Neural crest cell (in vitro differentiated cells): ENCODE results near the gene SLC38A6. TPM values are rescaled to one million over a fixed set of nuclear protein-coding genes. Genes with fewer than 3 reads are reported as not detected.

Experiments
- DNase-seq: peaks from one replicate; pipeline ENCODE4 v3.0.0; 2021; ENCODE audit warnings: low read depth, mixed read lengths, low spot score
- H3K27ac Mint-ChIP-seq: one replicate; pipeline ENCODE4 v1.8.0; 2021; ENCODE audit warnings: mild to moderate bottlenecking, mixed read lengths; ENCODE audit not compliant: unreplicated experiment
- H3K27me3 Mint-ChIP-seq: 2 replicates; pipeline ENCODE4 v1.8.0; 2021; ENCODE audit warnings: low read depth, mild to moderate bottlenecking, mixed read lengths
- H3K36me3 Mint-ChIP-seq: 2 replicates; pipeline ENCODE4 v1.8.0; 2021; ENCODE audit warnings: low read depth, mild to moderate bottlenecking, mixed read lengths
- H3K4me1 Mint-ChIP-seq: 2 replicates; pipeline ENCODE4 v1.8.0; 2021; ENCODE audit warnings: mixed read lengths
- H3K4me3 Mint-ChIP-seq: one replicate; pipeline ENCODE4 v1.8.0; 2021; ENCODE audit warnings: mild to moderate bottlenecking, mixed read lengths
- H3K9me3 Mint-ChIP-seq: 2 replicates; pipeline ENCODE4 v1.8.0; 2021; ENCODE audit warnings: mixed read lengths
- total RNA-seq: library from RNA; stranded (reverse); gene quantifications from 2 replicates; pipeline ENCODE4 v1.2.1, GENCODE V29; 2021
- TF ChIP-seq, protein P1 (sequence below): fragments of 200-600 bp; sonication (generic); conservative IDR thresholded peaks from 2 replicates; pipeline ENCODE4 v1.5.0; 2021; ENCODE audit warnings: antibody characterized with exemption, mild to moderate bottlenecking

The SLC38A6 gene
- total RNA-seq, 1 donor from 2014 or later, result 13.2 TPM

DNA sequence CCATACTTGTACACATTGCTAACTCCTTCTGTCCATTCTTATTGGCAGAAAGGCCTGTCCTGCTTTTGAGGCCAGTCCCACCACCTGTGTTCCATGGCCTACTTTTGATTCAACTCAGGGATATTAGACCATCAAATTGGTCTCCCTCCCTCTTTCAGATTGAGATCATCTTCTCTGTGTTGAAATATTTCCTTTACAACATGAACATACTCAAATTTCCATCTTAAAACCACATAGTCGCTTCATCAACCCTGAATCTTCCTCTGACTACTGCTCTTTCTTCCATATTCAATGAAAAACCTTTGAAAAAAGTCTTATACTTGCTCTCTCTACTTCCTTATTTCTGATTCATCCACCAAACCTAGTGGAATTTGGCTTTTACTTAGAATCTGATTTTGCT is 35.1 kb upstream of the SLC38A6 start:
- H3K4me1 Mint-ChIP-seq, result peaks cover 11% of the 10 kb centered on the region
- H3K36me3 Mint-ChIP-seq, result peaks cover 2% of the 10 kb centered on the region
- no peaks in the 10 kb centered on the region for H3K9me3 Mint-ChIP-seq
- H3K4me3 Mint-ChIP-seq, result no peak overlapping the region
- TF ChIP-seq, protein P1, sequence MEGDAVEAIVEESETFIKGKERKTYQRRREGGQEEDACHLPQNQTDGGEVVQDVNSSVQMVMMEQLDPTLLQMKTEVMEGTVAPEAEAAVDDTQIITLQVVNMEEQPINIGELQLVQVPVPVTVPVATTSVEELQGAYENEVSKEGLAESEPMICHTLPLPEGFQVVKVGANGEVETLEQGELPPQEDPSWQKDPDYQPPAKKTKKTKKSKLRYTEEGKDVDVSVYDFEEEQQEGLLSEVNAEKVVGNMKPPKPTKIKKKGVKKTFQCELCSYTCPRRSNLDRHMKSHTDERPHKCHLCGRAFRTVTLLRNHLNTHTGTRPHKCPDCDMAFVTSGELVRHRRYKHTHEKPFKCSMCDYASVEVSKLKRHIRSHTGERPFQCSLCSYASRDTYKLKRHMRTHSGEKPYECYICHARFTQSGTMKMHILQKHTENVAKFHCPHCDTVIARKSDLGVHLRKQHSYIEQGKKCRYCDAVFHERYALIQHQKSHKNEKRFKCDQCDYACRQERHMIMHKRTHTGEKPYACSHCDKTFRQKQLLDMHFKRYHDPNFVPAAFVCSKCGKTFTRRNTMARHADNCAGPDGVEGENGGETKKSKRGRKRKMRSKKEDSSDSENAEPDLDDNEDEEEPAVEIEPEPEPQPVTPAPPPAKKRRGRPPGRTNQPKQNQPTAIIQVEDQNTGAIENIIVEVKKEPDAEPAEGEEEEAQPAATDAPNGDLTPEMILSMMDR, result no peak
- H3K27ac Mint-ChIP-seq, result no peak overlapping the region
- no peak for DNase-seq
- no peaks in the 10 kb centered on the region for H3K27me3 Mint-ChIP-seq

DNA sequence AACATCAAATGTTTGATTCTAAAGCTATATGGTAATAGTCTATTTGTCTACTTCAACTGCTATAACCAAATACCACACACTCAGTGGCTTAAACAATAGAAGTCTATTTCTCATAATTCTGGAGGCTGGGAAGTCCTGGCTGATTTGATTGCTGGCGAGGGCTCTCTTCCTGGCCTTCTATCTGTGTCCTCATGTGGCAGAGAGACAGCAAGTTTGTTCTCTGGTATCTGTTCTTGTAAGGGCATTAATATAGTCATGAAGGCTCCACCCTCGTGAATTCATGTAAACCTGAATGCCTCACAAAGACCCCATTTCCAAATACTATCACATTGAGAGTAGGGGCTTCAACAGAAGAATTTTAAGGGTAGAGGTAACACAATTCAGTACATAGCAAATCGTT is 34.3 kb upstream of the SLC38A6 start:
- no peak overlapping the region for H3K4me3 Mint-ChIP-seq
- H3K4me1 Mint-ChIP-seq, result peaks cover 11% of the 10 kb centered on the region
- peaks cover 2% of the 10 kb centered on the region for H3K36me3 Mint-ChIP-seq
- H3K27me3 Mint-ChIP-seq, result no peaks in the 10 kb centered on the region
- no peaks in the 10 kb centered on the region for H3K9me3 Mint-ChIP-seq
- TF ChIP-seq, protein P1, result no peak
- DNase-seq, result no peak
- H3K27ac Mint-ChIP-seq, result no peak overlapping the region

DNA sequence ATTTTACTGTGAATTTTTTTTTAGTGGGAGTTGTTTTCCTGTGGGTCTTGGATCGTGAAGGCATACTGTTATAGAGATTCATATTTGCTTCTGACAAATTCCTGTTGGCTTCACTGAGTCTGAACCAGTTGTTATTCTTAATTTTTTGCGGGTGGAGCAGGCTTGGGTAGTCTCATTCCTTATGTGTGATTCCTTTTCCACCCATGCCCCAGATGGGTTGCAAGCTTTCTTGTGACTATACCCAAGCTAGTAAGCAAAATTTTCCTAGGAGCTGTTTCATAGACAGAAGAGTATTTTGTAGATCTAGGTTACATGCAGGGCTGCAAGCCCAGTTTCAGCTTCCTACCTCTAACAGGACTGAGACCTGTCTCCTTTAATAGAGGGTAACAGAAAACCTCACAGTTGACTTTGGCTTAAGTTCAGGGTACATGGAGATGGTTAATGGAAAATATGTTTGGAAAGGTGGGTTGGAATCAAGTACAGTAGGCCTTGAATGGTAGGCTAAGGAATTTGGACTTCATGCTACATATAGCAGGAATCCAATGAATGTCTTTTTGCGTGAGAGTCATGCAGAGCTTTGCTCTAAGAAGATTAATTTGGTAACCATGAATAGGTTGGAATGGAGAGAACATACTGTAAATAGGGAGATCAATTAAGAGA is 29.1 kb upstream of the SLC38A6 start:
- TF ChIP-seq, protein P1, result no peak
- no peak for DNase-seq
- H3K36me3 Mint-ChIP-seq, result peaks cover 13% of the 10 kb centered on the region
- H3K27me3 Mint-ChIP-seq, result no peaks in the 10 kb centered on the region
- no peak overlapping the region for H3K4me3 Mint-ChIP-seq
- peaks cover 7% of the 10 kb centered on the region for H3K9me3 Mint-ChIP-seq
- H3K4me1 Mint-ChIP-seq, result no peaks in the 10 kb centered on the region
- no peak overlapping the region for H3K27ac Mint-ChIP-seq

DNA sequence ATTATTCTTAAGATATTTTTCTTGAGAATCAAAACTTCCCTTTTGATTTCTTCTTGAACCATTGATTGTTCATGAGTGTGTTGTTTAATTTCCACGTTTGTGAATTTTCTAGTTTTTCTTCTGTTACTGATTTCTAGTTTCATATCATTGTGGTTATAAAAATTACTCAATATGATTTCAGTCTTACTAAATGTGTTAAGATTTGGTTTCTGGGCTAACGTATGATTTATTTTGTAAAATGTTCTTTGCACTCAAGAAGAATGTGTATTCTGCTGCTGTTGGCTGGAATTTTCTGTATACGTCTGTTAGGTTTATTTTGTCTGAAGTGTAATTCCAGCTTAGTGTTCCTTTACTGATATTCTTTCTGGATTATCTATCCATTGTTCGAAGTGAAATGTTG is 24.8 kb upstream of the SLC38A6 start:
- H3K27ac Mint-ChIP-seq, result no peak overlapping the region
- H3K27me3 Mint-ChIP-seq, result no peaks in the 10 kb centered on the region
- peaks cover 20% of the 10 kb centered on the region for H3K9me3 Mint-ChIP-seq
- no peak overlapping the region for H3K4me3 Mint-ChIP-seq
- TF ChIP-seq, protein P1, result no peak
- DNase-seq, result no peak
- H3K36me3 Mint-ChIP-seq, result peaks cover 36% of the 10 kb centered on the region
- no peaks in the 10 kb centered on the region for H3K4me1 Mint-ChIP-seq

DNA sequence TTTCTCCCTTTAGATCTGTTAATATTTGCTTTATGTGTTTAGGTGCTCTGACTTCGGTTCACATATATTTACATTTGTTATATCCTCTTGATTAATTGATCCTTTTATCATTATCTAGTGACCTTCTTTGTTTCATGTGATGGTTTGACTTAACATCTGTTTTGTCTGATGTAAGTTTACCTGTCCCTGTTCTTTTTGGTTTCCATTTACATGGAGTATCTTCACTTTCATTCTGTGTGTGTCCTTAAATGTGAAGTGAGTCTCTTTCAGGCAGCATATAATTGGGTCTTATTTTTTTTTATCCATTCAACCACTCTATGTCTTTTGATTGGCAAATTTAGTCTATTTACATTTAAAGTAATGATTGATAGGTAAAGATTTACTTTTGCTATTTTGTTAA is 24.4 kb upstream of the SLC38A6 start:
- H3K36me3 Mint-ChIP-seq, result peaks cover 38% of the 10 kb centered on the region
- H3K27me3 Mint-ChIP-seq, result no peaks in the 10 kb centered on the region
- TF ChIP-seq, protein P1, result no peak
- H3K4me1 Mint-ChIP-seq, result no peaks in the 10 kb centered on the region
- H3K4me3 Mint-ChIP-seq, result no peak overlapping the region
- DNase-seq, result no peak
- H3K9me3 Mint-ChIP-seq, result peaks cover 20% of the 10 kb centered on the region
- no peak overlapping the region for H3K27ac Mint-ChIP-seq
